Ishikawa (cell line): Measurements from ENCODE around the gene APOBEC3A.

Experiments
- CREB1 ChIP-seq: IDR thresholded peaks from 2 replicates; pipeline ENCODE4 v1.6.1; 2012; ENCODE audit warnings: low read depth
- MAX ChIP-seq: IDR thresholded peaks from 2 replicates; pipeline ENCODE4 v1.6.1; 2012
- TCF12 ChIP-seq: IDR thresholded peaks from 2 replicates; pipeline ENCODE4 v1.6.1; 2012; ENCODE audit warnings: low read depth

GRCh38 chr22:38974826-38975175 is 17.4 kb downstream of the APOBEC3A start:
- TF ChIP-seq MAX (no peak), TCF12 (no peak), CREB1 (no peak)
